Stimulated activated CD4-positive, alpha-beta T cell treated with anti-CD3 and anti-CD28 coated beads, Interleukin-12 subunit alpha, Interleukin-12 subunit beta, amount 100 ng/mL, for 4 hours (primary cell): ENCODE measurements around the gene EPHB1.

ENCODE experiments used
- DNase-seq: peaks from one replicate; pipeline ENCODE4 v3.0.0-alpha.2; 2020

EPHB1 gene

DNA sequence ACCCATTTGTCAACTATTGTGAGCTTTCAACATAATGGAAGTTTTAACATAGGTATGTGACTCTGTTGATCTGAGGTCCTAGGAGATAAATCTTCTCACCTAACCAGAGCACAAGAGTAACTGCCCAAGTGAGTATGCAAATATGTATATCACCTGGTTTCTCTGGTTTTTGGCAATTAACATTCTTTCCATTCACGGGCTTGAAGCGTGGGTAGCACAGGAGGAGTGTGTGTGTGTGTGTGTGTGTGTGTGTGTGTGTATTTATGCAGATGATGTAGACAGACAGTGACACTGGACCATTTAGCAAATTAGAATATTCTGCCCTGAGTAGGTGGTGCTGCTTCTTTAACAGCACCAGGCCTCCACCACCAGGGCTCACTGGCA is 15.0 kb downstream of the EPHB1 start:
- no peak for DNase-seq

DNA sequence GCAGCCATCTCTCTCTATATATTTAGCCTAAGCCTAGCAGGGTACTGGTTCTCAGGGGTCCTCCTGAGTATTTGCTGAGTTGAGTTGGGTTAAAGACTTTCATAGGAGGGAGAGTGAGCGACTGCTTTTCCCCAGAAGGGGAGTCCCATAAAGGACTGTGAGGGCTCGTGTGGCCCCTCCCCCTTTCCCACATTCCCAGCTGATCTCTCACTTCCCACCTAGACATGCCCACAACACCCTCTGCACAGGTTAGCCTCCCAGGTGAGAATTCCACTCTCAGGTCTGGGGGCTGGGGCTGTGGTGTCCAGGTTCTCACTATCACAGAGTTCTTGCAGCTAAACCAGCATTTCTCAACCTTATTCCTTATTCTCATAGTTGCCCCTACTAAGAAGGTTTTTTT is 15.8 kb downstream of the EPHB1 start:
- DNase-seq = no peak

DNA sequence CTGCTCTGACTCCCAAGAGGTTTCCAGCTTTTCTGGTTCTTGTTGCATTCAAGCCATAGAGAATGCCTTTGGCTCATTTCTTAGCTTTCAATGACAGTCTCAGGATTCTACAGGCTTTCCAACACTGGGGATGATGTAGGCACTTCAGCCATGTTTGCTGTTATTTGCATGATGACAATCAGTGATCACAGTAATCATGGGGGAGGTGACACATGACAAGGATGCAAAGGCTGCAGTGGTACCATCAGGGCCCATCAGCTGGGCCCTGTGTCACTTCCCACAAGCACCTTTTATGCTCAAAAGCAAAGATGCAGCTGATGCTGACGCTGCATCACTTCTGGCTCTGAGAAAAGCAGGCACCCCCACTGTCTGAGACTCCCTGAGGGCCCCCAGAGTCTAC is 18.6 kb downstream of the EPHB1 start:
- no peak for DNase-seq

DNA sequence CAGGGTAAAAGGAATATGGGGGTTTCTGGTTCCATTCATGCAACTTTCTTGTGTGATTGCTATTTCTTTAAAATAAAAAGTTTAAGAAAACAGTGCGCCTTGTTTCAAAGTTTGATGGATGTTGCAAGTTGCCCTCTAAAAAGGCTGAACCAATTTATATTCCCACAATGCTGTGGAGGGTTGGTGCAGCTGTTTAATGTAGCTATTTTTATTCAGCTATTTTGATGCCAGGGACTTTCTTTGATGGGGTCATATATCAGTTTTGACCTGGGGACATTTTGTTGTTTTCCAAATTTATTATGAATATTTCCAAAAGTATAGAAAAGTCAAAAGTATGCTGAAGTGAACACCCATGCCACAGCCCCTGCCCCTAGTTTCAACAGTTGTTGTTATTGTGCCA is 20.5 kb downstream of the EPHB1 start:
- no peak for DNase-seq

DNA sequence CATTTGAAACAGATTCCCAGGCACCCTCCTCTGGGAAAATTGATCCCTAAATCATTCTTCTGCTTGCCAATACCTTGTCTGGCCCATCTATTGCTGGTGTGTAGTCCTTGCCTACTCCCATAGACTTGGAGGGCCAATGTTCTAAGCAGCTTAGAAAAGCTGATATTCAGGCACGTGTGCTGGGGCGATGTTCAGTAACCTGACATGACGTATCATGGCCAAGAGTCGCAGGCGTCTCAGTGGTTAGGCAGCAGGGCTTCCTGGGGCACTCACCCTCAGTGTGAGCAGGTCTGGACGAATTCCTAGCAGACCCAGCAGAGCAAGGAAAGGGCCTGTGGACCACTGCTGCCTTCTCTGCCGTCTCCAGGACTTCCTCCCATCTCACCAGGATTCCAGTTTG is 21.6 kb downstream of the EPHB1 start:
- DNase-seq = no peak

DNA sequence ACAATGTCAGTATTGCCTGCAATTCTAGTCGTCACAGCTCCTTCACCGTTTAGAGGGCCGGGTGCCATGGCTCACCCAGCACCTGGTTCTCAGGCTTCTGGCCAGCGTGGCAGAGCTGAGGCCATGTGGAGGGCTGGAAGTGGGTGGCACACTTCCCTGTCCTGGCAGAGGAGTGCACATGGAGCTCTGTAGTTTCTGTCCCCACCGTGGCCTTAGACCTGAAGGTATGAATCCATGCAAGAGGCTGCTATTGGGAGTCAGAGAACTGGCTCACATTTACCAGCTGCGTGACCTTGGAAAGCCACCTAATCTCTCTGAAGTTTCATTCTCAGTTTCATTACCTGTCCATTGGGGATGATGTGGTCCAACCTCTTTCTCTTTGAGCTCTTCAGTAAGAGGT is 22.2 kb downstream of the EPHB1 start:
- DNase-seq = no peak

DNA sequence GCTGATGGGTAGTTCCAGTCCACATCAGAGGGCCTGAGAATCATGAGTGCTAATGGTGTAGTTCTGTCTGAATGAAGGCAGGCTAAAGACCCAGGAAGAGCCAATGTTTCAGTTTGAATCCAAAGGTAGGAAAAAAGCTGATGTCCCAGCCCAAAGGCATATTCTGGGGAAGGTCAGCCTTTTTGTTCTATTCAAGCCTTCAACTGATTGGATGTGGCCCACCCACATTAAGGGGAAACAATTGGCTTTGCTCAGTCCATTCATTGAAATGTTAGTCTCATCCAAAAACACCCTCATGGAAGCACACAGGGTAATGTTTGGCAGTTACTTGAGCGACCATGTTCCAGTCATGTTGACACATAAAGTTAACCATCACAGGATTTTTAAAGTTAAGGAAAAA is 25.9 kb downstream of the EPHB1 start:
- DNase-seq = no peak

DNA sequence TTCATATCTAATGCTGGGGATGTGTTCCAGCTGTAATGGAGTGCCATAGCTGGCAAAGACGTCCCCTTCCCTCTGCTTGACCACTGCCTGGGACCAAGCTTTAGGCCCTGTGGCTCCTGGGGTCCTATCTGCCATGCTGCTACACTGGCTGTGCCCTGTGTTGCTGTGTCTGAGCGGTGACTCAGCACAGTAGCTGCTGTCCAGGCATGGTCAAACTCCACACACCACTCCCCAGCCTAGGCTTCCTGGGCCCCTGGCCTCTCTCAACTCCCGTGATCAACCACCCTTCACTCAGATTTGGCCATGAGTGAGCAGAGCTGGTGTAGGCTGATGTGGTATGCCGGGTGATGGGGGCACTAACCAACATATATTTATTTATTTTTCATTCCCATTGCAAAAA is 27.0 kb downstream of the EPHB1 start:
- no peak for DNase-seq

DNA sequence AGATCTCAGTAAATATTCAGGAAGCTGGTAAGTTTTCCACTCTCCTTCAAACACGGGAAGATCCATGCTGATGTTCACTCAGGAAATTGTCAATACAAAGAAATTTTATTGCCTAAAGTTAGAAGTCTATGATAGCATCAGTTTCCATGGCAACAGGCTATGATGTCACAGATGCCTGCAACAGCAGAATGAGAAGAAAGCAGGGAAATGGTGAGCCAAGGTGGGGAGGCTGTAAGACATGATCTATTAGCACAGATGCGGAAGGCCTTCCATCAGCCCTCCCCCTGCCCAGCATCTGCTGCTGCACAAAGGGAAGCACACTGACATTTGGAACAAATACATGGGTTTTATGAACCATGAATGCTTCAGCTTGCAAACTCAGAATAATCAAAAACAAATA is 28.6 kb downstream of the EPHB1 start:
- no peak for DNase-seq

DNA sequence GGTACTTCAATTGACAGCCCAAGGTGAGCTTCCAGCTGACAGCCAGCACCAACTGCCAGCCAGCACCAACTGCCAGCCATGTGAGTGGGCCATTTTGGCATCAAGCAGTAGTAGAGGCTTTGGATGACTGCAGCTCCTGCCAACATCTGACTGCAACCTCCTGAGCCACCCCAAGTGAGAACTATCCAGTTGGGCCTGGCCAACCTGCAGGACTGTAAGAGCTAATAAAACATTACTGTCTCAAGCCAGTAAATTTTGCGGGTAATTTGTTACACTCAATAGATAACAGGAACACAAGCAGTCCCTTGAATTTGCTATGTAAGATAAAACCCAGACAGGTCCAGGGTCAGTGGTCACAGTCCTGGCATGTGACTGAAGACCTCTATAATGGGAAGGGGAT is 29.7 kb downstream of the EPHB1 start:
- DNase-seq = no peak

DNA sequence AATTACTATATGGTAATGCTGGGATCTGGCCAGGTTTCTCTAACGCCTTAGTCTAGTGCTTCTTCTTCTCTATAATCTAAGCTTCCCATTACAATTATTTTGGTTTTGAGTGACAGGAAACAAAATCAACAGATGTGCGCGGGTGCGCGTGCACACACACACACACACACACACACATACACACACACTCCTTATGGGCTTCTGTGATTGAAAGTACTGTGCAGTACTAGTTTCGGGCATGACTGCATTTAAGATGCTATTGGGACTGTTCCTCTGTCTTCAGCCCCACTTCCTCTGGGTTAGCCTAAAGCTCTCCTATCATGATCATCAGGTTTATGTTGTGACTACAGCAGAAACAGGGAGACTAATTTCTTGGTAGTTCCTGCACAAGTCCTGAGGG is 32.2 kb downstream of the EPHB1 start:
- no peak for DNase-seq

DNA sequence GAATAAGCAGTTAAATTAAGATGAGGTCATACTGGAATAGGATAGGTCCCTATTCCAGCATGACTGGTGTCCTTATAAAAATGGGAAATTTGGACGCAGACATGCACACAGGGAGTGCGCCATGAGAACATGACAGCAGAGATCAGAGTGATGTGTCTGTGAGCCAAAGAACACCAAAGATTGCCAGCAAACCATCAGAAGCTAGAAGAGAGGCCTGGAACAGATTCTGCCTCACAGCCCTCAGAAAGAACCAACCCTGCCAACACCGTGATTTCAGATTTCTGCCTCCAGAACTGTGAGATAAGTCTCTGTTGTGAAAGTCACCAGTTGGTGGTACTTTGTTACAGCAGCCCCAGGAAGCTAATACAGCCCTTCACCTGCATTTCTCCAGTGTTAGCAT is 34.7 kb downstream of the EPHB1 start:
- DNase-seq = no peak

DNA sequence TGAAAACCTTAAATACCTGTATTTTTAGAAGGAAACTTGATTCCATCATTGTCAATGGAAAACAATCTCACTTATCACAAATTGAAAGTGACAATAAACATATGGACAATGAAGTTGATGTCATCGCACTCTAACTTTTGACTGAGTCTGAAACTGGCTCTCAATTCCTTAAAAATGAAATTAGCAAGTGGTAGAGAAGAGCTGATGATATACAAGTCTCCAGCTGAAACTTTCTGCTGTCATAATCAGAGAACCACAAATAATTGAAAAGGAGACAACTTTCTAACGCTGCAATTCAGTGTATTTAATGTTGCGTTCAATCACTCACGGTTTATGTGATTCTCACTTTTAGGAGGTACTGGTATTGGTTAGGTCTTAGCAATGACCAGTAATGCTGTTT is 37.5 kb downstream of the EPHB1 start:
- DNase-seq = no peak

DNA sequence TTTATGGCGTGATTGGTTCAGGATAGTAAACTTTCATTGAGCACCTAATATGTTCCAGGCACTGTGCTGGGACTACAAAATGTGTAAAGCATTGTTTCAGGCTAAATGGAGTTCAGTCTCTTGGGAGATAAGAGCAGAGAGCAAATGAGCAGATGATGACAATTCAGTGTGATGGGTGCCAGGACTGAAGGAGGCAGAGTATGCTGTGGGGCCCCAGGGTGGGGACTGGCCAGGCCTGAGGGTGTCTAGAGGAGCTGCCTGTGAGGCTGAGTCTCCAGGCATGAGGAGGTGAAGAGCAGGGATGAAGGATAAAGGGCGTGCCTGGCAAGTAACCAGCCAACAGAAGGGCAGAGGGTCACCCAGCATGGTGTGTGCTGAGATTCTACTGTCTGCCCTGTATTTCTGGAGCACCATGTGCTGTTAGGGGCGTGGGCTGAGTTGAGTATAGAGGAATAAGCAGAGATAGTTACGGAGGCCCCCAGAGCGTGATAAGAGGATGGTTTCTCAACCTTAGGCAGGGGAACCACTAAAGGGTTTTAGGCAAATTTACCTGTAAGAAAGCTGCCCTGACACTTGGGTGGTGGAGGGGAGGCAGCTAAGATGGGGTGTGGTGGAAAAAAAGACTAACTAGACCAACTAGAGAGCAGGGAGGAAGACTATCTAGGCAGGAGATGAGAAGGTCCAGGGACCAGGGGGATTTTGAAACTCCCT is 38.5 kb downstream of the EPHB1 start:
- DNase-seq = no peak

DNA sequence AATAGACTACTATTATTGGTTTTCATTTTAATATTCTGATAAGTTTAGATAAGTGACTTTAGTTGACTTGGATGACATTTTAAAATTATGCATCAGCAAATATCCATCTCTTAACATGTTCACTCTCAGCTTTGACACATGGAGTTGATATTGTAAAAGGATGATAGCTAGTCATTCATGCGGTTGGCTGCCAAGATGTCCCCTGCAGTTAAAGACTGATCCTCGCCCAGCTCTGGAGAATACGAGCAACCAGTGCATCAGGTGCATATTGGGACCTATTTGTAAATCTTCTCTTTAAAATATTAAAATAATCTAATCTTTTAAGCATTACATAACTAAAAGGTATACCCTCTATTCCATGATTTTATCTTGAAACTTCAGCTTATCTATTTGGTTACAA is 41.9 kb downstream of the EPHB1 start:
- DNase-seq = no peak

DNA sequence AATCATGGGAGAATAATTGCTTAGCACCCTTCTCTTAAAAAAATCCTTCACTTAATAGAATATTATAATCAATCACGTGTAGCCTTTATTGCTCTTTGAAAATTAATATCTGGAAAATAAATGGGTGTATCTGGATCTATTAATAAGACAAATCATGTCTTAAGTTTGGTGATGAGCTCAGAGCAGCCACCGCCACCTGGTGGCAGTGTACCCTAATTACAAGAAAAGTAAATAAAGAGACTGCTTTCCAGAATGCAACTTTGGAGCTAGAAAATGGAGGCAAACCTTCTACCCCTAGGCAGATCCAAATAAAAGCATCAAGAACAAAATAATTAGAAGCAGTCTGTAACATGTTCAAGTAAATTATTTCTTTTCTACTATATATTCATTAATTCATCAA is 43.5 kb downstream of the EPHB1 start:
- no peak for DNase-seq

DNA sequence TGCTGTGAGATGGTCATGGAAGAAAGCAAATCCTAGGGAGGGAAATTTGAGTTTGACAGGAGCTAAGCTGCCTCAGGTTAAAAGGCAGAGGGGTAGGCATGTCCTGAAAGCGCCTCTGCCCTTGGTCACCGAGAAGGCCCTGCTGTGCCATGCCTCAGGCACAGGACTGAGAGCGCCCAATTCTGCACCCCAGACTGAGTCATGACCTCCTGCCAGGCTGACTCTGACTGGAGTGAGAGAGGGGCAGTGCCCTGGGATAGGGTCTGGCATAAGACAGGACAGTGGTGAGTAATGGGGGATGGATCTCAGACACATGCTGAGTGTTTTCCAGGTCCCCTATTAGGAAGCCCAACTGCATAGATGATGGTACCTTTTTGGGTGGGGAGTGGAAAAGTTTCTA is 44.4 kb downstream of the EPHB1 start:
- no peak for DNase-seq

DNA sequence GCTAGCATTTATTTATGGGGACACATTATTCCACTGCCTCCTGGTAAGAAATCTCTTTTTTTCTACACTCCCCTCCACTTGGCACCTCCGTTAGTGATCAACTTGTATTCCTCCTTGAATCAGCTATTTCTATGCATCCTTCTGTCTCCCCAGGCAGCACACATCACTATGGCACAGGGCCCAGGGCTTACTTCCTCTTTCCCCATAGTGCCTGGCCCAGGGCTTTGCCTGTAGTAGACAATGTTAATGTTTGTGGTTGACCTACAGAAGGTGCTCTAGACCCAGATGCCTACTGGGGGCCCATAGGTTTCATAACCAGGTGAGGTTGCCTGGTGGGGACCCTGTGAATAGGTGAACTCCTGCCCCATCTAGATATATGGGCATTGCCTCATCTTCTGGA is 44.9 kb downstream of the EPHB1 start:
- DNase-seq = no peak

DNA sequence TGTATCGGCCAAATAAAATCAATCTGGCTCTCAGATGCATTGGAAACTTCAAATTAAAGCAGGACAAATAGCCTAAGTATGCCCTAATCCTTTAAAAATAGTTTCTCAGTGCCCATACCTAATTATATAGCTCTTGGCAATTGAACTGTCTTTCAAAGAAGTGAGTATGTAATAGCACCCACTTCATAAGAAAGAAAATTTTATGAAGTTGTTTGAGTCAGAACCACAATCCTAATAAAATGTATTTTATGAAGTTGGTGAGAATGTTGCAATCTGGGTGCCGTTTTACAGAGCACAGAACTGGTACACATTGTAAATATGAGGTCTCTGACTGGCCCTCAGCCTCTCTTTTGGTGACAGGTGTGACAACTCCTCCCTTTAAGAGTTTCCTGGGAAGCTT is 45.4 kb downstream of the EPHB1 start:
- no peak for DNase-seq

DNA sequence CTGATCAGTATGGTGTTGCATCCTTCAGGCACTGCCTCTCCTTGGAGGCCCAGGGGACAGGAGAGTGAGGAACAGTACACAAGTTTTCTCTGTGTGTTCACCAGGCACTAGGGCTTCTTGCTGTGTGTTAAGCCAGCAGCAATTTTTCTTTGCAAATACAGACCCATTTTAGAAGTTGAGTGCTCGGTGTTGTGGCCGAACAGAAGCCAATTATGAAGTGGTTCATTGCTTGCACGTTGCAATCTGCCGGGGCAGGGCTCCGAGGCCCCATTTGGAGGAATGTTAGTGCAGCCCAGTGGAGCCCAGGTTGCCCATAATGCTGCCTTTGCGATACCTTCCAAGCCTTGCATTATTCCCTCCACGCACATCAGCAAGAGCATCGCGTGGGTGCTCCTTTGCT is 51.0 kb downstream of the EPHB1 start:
- no peak for DNase-seq

DNA sequence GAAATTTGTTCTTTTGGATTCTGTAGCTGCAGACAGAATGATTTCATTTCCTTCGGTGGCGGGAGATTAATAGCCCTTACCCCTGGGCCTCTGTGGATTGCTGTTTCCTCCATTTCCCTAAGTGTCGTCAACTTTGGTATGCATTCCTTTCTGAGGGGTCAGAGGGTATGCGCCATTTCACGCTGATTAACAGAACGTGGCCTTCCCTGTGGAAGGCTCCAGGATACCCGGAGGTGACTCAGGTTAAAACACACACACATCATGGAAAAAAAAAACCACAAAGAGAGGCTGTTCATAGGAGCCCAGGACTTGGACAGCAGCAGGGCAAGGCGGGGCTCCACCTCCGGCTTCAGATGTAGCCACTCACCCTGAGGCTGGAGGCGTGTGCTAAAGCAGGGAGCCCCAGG is 51.9 kb downstream of the EPHB1 start:
- no peak for DNase-seq

DNA sequence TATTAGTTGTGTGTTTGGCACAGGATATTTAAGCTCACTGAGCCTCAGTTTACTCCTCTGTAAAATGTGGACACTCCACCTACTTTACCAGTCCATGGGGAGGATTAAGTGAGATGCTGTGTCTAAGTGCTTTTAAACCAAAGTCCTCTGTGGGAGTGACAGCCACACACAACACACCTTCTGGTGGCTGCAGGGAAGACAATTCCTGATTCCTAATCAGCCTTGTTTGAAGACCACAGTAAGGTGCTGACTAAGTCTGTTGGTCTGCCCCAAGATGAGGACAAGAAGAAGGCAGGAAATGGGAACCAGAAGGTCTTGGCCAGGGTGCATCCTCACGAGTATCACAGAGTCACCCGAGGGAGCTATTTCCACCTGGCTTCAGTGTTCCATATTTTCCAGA is 52.3 kb downstream of the EPHB1 start:
- no peak for DNase-seq

DNA sequence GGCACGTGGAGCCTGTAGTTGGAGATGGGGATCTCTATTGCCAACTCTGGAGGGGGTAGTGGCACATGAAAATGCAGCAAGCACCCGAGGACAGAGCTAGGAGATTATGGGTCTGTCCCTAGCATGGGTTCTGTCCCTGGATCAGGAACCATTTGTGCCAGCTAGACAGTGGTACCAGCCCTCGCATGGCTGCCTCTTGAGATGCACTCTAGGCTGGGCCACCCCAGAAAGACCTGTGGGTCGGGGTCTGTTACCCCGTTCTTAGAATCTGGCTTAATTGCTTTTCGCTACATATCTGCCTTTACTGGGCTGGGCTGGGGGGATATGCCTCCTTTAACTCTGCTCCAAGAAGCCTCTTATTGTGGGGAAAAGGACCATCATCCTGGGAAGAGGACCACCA is 54.5 kb downstream of the EPHB1 start:
- DNase-seq = no peak

DNA sequence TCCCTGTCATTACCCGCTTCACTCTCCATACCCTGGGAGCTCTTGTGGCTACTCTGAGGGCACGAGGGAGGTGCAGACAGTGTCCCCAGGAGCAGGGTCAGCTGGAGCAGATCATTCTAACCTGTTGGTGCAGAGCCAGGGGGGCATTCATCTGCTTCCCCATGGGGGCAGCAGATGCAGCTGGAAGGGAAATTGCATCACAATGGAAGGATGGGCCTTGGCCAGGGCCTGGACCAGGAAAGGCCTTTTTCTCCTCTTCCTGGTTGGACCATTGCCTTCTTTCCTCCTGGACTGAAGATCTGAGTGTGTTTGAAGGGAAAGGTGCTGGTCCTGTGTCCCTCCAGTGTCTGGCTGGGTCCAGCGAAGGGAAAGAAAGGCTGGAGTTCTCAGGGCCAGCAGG is 55.7 kb downstream of the EPHB1 start:
- no peak for DNase-seq

DNA sequence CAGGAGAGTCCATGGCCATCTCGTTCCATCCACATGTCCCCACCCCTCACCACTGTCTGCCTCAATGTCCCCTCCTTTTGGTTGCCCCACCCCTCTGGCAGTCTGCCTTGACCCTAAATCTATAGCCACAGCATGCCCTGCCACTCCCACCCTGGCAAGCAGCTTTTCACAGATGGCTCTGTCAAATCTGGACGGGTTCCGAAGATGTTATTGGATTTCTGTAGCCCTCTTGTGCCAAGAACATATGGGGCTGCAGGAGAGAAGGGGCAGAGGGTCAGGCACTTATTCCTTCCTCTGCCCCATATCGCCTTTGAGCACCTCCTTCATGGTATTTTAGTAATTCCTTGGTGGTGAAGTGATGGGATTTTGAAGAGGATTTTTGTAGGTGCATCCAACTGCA is 57.1 kb downstream of the EPHB1 start:
- DNase-seq = no peak

DNA sequence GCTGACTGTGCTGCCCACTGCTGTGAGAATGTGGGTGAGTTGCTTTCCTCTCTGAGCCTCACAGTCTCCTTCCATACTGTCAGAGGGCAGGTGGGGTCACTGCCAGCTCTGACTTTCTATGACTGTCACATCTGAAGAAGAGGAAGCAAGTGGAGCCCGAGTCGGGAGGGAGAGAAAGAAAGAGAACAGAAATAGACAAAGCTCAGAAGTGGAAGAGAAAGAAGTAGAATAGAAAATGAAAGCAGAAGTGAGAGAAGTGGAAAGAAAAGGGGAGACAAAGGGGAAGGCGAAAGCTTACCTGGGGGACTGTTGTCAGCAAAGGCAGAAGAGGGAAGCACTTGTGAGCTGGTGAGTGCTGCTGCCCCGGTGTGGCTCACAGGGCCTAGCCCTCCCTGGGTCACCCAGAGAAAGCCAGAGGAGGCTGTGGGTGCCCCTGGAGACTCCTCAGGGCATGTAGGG is 57.9 kb downstream of the EPHB1 start:
- DNase-seq = no peak
